Measurements from ENCODE around the gene EZR. TPM values are rescaled to one million over a fixed set of nuclear protein-coding genes. Genes with fewer than 3 reads are reported as not detected.

Gene EZR
- total and polyA plus RNA-seq, 9 of the 15 experiments (the other 6 are each of a cell fraction or from before 2014, with no cell fraction given), result 36.5 to 162 (median 104) TPM

DNA sequence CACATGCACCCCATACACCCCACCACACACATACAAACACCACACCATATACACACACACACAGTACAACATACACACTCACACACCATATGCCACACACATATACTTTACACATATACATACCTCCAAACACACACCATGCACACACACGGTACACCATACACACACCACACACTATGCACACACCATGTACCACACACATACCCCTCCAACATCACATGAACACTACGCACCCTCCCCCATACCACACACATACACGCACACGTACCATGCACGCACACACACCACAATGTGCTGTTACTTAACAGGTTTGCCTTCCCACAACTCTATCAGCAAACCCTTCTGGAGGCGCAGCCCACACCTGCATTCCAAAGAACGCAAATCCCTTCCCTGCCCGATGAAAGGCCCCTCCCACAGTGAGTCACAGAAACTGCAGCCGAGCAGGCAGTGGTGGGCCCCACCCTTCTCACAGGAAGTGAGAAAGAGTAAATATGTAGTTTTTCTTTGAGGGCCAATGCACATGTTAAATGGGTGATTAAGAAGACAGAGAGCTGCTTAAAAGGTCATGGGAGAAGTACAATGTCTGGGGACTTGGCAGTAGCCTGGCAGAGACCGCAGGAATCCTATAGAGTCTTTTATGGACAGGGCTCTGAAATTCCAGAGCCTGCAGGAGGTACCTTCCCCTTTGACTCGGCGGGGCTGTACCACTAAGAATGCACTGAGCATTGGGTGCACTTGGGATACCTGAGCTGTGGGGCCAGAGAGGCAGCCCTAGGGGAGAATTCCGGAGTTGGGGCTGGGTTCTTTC is 34.1 kb upstream of the EZR start (continued):
- peak; percentile 70; the same call in 1 of the 2 replicates for TF ChIP-seq KLF13 (tag; IDR thresholded peaks at IDR 0.05; ENCODE audit: borderline replicate concordance, low read depth)
- no peak for TF ChIP-seq ZNF668 (CRISPR knock-in tag; IDR thresholded peaks at IDR 0.05)
- TF ChIP-seq, protein P1, sequence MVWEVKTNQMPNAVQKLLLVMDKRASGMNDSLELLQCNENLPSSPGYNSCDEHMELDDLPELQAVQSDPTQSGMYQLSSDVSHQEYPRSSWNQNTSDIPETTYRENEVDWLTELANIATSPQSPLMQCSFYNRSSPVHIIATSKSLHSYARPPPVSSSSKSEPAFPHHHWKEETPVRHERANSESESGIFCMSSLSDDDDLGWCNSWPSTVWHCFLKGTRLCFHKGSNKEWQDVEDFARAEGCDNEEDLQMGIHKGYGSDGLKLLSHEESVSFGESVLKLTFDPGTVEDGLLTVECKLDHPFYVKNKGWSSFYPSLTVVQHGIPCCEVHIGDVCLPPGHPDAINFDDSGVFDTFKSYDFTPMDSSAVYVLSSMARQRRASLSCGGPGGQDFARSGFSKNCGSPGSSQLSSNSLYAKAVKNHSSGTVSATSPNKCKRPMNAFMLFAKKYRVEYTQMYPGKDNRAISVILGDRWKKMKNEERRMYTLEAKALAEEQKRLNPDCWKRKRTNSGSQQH (CRISPR knock-in tag; IDR thresholded peaks at IDR 0.05), result peak; percentile 98
- TF ChIP-seq, protein P2, sequence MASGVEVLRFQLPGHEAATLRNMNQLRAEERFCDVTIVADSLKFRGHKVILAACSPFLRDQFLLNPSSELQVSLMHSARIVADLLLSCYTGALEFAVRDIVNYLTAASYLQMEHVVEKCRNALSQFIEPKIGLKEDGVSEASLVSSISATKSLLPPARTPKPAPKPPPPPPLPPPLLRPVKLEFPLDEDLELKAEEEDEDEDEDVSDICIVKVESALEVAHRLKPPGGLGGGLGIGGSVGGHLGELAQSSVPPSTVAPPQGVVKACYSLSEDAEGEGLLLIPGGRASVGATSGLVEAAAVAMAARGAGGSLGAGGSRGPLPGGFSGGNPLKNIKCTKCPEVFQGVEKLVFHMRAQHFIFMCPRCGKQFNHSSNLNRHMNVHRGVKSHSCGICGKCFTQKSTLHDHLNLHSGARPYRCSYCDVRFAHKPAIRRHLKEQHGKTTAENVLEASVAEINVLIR (CRISPR knock-in tag; IDR thresholded peaks at IDR 0.05), result no peak
- no peak for TF ChIP-seq SIN3B (IDR thresholded peaks at IDR 0.05; ENCODE audit: low read depth)
- TF ChIP-seq, protein P3, sequence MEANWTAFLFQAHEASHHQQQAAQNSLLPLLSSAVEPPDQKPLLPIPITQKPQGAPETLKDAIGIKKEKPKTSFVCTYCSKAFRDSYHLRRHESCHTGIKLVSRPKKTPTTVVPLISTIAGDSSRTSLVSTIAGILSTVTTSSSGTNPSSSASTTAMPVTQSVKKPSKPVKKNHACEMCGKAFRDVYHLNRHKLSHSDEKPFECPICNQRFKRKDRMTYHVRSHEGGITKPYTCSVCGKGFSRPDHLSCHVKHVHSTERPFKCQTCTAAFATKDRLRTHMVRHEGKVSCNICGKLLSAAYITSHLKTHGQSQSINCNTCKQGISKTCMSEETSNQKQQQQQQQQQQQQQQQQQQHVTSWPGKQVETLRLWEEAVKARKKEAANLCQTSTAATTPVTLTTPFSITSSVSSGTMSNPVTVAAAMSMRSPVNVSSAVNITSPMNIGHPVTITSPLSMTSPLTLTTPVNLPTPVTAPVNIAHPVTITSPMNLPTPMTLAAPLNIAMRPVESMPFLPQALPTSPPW (CRISPR knock-in tag; IDR thresholded peaks at IDR 0.05), result peak; percentile 93
- no peak for TF ChIP-seq ZNF778 (CRISPR knock-in tag; IDR thresholded peaks at IDR 0.05)
- TF ChIP-seq, protein P4, sequence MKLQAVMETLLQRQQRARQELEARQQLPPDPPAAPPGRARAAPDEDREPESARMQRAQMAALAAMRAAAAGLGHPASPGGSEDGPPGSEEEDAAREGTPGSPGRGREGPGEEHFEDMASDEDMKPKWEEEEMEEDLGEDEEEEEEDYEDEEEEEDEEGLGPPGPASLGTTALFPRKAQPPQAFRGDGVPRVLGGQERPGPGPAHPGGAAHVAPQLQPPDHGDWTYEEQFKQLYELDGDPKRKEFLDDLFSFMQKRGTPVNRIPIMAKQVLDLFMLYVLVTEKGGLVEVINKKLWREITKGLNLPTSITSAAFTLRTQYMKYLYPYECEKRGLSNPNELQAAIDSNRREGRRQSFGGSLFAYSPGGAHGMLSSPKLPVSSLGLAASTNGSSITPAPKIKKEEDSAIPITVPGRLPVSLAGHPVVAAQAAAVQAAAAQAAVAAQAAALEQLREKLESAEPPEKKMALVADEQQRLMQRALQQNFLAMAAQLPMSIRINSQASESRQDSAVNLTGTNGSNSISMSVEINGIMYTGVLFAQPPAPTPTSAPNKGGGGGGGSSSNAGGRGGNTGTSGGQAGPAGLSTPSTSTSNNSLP (IDR thresholded peaks at IDR 0.05; ENCODE audit: borderline replicate concordance, low read depth, low read length), result peak; percentile 69; the same call in 1 of the 2 replicates
- TF ChIP-seq TAF7 (tag; IDR thresholded peaks at IDR 0.05), result peak; percentile 22; the same call in 1 of the 2 replicates
- TF ChIP-seq, protein P5, sequence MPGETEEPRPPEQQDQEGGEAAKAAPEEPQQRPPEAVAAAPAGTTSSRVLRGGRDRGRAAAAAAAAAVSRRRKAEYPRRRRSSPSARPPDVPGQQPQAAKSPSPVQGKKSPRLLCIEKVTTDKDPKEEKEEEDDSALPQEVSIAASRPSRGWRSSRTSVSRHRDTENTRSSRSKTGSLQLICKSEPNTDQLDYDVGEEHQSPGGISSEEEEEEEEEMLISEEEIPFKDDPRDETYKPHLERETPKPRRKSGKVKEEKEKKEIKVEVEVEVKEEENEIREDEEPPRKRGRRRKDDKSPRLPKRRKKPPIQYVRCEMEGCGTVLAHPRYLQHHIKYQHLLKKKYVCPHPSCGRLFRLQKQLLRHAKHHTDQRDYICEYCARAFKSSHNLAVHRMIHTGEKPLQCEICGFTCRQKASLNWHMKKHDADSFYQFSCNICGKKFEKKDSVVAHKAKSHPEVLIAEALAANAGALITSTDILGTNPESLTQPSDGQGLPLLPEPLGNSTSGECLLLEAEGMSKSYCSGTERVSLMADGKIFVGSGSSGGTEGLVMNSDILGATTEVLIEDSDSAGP (CRISPR knock-in tag; IDR thresholded peaks at IDR 0.05), result peak; percentile 80
- TF ChIP-seq, protein P6, sequence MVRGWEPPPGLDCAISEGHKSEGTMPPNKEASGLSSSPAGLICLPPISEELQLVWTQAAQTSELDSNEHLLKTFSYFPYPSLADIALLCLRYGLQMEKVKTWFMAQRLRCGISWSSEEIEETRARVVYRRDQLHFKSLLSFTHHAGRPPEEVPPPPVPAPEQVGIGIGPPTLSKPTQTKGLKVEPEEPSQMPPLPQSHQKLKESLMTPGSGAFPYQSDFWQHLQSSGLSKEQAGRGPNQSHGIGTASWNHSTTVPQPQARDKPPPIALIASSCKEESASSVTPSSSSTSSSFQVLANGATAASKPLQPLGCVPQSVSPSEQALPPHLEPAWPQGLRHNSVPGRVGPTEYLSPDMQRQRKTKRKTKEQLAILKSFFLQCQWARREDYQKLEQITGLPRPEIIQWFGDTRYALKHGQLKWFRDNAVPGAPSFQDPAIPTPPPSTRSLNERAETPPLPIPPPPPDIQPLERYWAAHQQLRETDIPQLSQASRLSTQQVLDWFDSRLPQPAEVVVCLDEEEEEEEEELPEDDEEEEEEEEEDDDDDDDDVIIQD (CRISPR knock-in tag; IDR thresholded peaks at IDR 0.05), result no peak
- TF ChIP-seq, protein P7, sequence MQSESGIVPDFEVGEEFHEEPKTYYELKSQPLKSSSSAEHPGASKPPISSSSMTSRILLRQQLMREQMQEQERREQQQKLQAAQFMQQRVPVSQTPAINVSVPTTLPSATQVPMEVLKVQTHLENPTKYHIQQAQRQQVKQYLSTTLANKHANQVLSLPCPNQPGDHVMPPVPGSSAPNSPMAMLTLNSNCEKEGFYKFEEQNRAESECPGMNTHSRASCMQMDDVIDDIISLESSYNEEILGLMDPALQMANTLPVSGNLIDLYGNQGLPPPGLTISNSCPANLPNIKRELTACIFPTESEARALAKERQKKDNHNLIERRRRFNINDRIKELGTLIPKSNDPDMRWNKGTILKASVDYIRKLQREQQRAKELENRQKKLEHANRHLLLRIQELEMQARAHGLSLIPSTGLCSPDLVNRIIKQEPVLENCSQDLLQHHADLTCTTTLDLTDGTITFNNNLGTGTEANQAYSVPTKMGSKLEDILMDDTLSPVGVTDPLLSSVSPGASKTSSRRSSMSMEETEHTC (IDR thresholded peaks at IDR 0.05), result peak; percentile 60
